LHCN-M2 (cell line): ENCODE data around the gene ACVR1B. TPM values are rescaled to one million over a fixed set of nuclear protein-coding genes. Genes with fewer than 3 reads are reported as not detected.
A peak's percentile ranks its signal among the peaks of the same experiment; 100 is the strongest.

Source experiments
- DNase-seq: peaks from one replicate; pipeline ENCODE4 v3.0.0-alpha.2; 2012; ENCODE audit warnings: low read depth
- total RNA-seq: library from RNA; depleted of rRNA; stranded (reverse); fragments of >200 nt; gene quantifications from 2 replicates; pipeline ENCODE4 v1.2.3, GENCODE V29; 2014

Gene ACVR1B
- total RNA-seq, 1 experiment from 2014 or later: 11.0 TPM

DNA sequence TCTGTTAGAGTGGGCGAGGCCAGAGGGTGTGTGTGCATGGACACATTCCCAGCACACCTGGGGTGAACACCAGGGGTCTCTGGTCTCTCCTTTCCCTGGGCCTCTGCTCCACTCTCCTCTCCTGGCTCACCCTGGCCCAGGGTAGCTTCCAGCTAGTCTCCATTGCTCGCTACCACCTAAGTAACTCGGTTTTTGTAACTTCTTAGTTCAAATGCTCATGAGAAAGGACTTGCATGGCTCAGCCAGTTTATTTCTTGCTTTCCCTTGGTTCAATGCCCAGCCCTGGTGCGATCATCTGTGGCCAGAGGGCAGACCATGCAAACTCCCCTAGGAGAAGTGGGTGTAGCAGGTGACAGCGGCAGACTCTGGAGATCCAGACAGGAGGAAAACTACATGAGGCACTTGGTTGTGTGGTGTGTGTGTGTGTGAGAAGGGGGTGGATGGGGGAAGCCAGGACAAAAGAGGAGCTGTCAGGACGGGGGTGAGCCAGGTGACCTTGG lies 8.9 kb upstream of the ACVR1B start:
- no peak for DNase-seq

DNA sequence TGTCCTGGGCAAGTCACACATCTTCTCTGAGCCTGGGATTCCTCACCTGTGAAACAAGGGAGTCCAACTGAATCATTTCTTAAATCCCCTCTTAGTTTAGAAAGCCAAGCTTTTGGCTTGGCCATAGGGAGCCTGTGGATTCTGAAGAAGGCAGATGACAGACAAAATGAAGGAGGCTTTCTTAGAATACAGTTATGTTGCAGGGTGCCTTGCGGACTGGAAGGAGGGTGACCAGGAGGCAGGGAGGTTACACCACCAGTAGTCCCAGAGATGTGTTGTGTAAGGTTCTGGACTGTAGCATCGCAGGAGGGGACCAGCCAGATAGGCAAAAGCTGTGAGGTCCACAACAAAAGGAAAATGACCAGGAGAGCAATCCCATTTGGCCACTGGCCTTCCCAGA lies 8.2 kb upstream of the ACVR1B start:
- no peak for DNase-seq

DNA sequence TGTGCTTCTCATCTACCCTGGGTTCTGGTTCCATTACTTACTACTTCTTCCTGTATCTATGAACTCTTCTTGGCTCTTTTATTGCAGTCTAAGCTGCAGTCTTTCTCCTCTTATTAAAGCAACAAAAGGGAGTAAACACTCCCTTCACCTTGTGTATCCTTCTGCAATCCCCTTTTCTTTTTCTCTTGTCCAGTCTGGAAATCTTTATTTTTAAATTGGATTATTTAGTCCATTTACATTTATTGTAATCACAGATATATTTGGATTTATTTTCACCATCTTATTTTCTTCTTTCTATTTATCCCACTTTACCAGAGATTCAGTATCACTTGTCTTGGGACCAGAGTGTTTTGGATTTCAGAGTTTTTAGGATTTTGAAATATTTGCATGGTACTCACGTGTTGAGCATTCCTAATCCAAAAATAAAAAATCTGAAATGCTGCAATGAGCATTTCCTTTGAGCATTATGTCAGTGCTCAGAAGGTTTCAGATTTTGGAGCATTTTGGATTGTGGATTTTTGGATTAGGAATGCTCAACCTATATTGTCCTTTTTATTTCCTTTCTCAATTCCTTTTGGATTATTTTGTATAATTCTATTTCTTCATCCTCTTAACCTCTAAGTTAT lies 6.8 kb upstream of the ACVR1B start:
- DNase-seq: no peak

DNA sequence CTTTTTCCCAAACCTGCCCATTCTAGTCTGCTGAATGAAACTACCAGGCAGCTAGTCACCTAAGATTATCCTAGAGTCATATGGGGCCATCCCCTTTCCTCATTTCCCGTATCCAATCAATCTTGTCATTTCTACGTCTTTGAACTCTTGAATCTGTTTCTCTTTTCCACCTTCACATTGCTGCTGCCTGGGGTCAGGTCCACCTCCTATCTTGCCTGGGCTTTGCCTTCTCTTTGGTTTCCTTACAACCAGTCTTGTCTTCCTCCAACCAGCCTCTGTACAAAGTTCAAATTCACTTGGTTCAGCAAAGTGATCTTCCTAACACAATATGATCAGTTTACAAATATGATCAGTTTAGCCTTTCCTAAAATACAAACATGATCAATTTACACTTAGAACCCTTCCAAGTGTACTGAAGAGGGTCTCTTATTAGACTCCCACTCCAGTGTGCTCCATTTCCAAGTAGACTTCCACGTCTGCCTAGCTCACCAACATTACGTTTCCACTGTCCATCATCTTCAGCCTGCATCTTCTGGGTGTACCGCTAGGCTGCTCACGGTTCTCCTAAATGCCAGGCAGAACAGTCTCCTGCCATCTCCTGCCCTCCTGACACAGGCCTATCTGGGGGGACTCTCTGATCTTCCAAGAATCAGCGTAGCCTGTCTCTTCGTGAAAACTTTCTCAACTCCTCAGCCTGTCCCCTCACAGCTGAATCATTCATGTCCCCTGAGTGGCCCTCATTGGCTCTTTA lies 4.1 kb upstream of the ACVR1B start:
- DNase-seq: no peak

DNA sequence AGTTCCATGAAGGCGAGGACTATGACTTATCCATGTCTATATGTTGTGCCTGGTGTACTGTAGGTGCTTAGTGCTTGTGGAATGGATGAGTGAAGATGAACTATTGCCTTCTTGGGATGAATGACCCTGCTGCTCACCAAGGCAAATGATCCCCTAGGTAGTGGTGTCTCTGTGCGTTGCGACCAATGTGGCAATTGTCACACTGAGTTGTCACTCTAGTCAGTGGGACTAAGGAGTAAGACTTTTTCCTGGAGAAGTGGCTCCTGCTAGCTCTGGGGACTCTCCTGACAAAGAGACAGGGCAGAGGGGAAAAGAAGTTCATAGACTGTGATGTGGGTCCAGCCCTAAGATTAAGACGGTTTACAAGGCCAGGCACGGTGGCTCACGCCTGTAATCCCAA lies 3.4 kb upstream of the ACVR1B start:
- no peak for DNase-seq

DNA sequence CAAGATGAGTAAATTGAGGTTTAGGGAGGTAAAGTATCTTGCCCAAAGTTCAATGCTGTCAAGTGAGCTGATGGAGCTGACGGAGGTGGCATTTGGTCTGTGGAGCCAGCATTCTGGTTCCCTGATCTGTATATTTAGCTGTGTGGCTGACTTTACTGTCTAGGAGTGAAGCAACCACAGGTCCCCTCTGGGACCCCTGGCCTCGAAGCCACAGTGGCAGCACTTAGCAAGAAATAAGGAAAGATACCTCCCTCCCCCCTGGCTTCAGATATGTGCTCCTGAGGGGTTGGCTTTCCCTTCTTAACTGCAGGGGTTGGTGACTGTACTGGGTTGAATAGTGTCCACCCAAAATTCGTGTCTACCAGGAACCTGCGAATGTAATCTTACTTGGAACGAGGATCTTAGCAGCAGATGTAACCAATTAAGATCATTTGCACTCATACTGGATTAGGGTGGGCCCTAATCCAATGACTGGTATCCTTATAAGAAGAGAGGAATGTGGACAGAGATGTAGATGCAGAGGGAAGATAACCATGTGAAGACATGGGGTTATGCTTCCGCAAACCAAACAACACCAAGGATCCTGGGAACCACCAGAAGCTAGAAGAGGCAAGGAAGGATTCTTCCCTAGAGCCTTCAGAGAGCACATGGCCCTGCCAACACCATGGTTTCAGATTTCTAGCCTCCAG lies 2.0 kb upstream of the ACVR1B start:
- DNase-seq: no peak

DNA sequence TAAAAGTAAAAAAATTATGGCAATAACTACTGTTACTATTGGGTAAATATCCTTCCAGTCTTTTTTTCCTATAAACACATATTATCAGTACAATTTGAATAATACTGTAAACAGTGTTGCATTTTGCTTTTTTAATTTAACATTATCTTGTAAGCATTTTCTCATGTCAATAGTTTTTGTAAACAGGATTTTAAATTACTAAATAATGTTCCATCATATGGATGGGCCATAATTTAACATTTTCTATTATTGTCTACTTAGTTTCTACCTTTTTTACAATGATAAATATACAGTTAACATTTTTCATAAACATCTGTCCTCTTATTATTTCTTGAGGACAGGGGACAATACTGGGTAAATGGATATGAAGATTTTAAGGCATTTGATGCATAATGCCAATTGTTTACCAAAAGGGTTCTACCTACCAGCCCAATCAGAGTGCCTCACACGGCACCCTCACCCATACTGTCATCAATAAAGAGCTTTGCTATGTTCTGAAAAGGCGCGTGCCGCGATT lies 759 bp upstream of the ACVR1B start:
- DNase-seq: no peak

DNA sequence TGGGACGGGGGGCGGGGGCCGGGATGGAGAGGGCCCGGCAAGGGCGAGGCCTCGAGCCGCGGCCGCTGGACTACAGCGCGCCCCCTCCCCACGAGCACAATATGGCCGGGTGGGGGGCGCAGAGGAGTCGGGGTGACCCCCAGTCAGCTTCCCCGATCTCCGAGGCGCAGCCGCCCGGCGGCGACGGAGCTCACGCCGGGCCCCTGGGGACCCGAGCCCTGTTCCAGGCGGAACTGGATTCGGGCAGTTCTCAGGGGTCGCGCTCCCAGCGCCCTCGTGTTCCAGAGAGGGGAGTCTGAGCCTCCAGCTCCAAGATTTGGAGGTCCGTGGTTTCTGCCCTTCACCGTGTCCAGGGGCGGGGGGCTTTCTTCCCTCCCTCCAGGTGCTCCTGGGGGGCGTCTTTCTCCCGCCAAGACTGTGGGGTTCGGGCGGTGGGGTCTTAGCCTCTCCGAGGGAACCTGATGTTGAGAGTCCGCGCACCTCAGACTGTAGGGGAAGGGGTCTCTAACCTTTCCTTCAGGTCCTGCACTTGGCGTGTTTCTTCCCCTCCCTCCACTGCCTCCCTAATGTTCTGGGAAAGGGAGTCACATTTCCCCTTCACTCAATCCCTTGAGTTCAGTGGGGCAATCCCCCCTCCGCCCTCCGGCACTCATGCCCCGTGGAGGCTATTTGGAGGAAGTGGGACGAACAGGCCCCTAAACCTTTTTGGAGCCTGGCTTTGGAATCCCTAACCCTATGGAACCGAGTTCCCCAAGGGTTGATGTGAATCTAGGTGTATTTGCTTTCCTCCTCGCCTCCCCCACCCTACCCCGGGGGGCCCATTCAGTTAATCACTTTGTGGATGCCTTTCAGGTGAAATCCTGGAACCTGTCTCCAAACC lies 584 bp downstream of the ACVR1B start:
- DNase-seq: peak; percentile 28

DNA sequence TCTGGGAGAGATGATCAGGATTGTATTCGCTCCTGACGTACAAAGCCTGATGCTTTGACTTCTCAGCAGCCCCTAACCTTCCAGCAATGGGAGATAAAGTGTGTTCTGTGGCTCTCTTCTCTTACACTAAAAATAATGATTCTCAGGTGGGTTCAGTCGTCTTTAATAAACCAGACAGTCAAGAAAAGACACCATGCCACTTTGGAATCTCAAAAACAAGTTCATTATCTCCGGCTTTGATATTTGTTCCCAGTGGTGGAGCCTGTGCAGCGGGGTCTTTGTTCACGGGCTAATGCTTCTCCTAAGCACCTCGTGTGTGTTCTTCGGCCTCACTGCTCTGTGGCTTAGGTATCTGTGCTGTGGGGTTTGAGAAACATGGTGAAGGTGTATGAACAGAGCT lies 1.6 kb downstream of the ACVR1B start:
- DNase-seq: no peak

DNA sequence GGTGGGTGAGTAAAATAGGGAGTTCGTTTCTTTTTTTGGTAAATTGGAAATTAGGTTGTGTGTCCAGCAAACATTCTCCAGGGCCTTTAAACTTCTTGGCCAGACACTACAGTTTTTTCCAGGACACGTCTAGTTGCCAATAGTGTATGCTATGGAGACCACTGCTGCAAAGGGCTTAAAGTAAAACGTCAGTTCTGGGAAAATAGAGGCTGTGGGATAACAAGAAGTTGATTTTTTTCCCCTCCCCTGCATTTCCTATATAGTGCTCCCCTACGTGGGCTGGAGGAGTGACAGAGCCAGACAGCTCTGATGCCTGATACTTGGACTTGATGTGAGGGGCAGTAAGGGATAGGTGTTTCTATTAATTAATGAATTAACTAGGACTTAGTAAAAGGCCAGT lies 2.4 kb downstream of the ACVR1B start:
- no peak for DNase-seq

DNA sequence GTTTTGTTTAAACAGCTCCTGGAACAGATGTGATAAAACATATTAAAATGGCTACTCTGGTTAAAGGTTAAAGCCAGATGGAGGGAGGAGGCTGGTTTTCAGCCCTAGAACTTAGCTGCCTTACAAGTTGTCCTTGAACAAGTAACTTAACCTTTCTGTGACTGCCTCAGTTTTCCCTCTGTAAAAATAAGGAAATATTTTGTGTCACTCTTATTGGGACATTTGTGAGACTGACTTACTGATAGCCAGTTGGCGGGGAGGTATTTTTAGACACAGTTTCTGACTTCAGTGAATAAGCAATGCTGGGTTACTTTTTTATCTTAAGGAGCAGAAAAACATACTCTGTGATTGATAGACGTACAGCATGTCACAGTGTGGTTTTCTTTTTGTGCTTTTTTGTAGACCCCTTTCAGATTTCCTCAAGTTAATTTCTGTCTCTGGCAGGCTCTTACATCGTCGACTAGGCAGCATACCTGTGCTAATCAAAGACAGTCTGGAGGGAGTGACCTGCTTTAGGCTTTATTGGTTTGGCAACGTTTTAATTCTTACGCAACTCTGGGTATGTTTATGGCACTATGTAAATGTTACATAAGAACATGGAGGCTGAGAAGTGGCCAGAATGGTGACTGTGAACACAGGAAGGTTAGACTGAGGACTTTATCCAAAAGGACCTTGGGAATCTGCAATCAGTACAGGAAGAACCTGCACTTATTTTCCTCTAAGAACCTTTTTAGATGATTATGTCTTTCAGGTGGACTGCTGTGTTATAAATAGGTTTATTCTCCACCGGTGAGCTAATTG lies 3.3 kb downstream of the ACVR1B start:
- DNase-seq: no peak

DNA sequence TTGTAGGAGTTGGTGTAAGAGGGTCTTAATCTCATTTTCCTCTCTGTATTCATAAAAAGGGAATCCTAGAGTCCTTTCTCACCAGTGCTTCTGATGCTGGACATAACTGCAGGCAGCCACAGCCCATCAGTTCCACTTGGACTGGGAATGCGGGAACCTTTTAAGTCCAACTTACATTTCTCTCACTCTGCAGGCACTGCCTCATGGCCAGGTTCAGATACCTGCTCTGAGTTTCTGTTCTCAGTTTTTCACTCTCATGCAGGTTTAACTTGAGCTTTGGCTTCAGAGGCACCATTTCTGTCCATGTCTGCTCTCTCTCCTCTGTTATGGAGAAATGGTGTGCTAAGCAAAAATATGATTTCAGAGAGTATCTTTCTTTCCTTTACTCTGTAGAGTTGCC lies 4.2 kb downstream of the ACVR1B start:
- DNase-seq: no peak

DNA sequence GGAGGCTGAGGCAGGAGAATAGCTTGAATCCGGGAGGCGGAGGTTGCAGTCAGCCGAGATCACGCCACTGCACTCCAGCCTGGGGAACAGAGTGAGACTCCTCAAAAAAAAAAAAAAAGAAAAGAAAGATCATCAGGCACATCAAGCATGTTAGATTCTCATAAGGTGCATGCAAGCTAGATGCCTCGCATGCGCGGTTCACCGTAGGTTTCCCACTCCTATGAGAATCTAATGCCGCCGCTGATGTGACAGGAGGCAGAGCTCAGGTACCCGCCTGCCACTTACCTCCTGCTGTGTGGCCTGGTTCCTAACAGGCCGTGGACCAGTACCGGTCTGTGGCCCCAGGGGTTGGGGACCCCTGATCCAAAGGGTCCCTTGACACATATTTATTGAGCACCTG lies 7.0 kb downstream of the ACVR1B start:
- DNase-seq: no peak

DNA sequence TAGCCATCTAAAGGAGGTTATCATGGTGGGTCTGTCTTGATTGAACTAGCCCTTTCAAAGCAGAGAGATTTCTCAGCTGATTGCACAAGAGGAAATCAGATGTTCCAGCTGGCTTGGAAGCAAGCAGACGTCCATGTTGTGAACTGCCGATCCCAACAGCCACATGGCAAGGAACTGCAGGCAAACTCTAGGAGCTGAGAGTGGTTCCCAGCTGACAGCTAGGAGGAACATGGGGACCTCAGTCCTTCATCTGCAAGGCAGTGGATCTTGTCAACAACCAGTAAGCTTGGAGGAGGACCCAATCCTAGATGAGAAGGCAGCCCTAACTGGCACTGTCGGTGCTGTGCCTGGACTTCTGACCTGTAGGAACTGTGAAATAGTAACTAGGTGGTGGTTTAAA lies 7.7 kb downstream of the ACVR1B start:
- DNase-seq: no peak

DNA sequence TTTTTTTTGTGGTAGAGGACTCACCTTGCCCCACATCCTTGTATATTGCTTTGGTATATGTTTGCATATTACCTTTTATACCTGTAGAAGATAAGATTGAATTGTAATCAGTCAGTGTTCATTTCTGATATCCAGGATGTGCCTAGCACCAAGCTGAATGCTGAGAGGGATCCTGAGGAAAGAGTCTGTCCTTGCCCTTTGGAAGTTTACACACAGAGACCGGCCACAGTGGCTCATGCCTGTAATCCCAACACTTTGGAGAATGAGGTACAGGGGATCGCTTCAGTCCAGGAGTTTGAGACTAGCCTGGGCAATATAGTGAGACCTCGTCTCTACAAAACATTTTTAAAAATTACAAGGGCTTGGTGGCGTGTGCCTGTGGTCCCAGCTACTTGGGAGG lies 8.4 kb downstream of the ACVR1B start:
- no peak for DNase-seq

DNA sequence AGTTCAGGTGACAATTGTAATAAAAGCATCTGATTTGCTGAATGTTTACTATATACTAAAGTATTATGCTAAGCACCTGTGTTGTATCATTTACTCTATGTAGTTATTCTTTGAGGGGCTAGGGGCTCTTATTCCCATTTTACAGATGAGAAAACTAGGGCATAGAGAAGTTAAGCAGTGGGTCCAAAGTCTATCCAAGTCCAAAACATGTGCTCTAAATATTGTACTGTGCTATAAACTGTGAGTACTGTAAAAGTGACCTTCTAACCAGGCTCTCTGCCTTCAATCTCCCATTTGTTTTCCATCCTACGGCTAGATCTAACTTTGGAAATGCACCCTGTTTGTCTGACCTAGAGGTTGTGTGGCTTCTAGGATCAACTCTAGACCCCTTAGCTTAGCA lies 9.0 kb downstream of the ACVR1B start:
- DNase-seq: no peak

DNA sequence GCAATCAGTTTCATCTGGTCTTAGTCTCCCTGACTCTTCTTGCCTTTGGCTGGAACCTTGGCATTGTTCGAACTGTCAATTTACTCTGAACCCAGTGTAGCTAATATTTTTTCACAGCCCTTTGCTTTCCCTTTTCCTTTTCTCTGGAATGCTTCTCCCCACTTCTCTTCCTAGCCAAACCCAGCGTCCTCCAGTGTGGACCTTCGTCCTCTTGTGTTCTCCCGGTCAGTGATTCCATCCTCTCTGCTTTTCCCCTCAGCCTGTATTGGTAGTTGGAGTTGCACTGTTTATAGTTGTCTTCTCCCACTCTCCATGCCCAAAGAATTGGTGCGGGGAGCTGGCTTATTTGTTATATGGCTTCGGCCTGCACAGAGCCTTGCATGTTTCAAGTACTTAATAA lies 9.4 kb downstream of the ACVR1B start:
- no peak for DNase-seq

DNA sequence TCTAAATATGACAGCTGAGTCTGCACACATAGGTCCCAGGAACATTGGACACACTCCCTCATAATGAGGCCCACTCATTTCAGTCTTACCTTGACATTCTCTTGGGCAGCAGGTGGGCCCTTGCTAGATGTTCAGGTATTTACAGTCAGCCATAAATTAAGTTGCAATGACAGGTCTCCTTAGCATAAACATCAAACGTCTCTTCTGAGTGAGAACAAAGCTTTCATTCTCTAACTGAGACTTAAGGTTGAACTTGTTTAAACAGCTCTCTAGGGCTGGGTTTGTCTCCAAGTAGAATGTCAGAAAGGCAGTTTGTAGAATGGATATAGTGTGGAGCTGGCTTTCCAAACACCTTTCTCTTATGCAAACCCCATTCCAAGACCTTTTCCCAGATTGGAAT lies 10.3 kb downstream of the ACVR1B start:
- no peak for DNase-seq

DNA sequence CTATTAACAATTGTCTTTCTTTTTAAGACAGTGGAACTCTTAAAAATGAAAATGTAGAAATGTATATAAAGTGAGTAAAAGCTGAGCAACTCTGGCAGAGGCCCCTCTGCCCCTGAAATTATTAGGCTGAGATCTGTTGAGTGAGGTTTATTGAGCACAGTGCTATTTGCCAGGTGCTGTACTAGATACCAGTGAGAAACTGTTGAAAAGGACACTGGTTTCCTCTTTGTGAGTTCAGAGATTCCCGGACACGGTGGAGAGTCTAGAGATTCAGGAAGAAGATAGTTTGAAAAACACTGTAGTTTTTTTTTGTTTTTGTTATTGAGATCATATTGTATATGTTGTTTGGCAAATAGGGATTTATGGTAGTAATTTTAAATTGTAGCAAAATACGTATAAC lies 11.2 kb downstream of the ACVR1B start:
- no peak for DNase-seq

DNA sequence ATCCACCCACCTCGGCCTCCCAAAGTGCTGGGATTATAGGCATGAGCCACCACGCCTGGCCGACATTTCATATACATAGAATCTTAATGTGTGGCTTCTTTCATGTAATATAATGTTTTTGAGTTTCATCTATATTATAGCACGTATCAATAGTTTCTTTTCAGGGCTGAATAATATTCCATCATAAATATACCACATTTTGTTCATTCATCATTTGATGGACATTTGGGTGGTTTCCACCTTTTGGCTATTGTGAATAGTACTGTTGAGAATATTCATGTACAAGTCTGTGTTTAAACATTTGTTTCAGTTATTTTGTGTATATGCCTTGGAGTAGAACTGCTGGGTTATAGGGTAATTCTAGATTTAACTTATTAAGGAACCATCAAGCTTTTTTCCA lies 12.0 kb downstream of the ACVR1B start:
- no peak for DNase-seq

DNA sequence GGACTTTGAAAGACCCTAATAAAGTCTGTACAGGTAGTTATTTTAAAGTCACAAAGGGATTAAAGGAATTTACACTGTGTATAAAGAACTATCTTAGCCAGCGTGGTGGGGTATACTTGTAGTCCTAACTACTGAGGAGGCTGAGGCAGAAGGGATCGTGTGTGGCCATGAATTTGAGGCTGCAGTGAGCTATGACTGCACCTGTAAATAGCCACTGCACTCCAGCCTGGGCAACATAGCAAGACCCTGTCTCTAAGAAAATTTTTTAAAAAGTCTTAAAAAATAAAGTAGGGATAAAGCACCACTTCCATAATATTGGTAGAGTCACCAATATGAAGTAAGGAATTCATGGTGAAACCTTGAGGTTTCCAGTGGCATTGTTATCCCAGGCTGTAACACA lies 18.1 kb downstream of the ACVR1B start:
- no peak for DNase-seq
